SIG-M5 treated with dmso at 0.1 percent for 504 hours (cell line): ENCODE results near the gene RABEP2.
"Not testable (repeated sequence)": the region's sequence is repeated elsewhere in the genome, so short reads cannot be mapped to it uniquely, and the experiment has no call there.

Experiments used
- DNase-seq: peaks from one replicate; lab custom pipeline; 2025; ENCODE audit not compliant: unreplicated experiment; lab: John Stamatoyannopoulos, UW

The RABEP2 gene, protein sequence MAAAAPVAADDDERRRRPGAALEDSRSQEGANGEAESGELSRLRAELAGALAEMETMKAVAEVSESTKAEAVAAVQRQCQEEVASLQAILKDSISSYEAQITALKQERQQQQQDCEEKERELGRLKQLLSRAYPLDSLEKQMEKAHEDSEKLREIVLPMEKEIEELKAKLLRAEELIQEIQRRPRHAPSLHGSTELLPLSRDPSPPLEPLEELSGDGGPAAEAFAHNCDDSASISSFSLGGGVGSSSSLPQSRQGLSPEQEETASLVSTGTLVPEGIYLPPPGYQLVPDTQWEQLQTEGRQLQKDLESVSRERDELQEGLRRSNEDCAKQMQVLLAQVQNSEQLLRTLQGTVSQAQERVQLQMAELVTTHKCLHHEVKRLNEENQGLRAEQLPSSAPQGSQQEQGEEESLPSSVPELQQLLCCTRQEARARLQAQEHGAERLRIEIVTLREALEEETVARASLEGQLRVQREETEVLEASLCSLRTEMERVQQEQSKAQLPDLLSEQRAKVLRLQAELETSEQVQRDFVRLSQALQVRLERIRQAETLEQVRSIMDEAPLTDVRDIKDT

GRCh38 chr16:28924762-28925385 is at the start of gene RABEP2:
TSS of gene RABEP2 (minus strand) at chr16:28925238. CDS start at chr16:28925163, 75 bp downstream.
- peak; percentile 84 for DNase-seq

- DNase-seq: peak; percentile 91
Measured at GRCh38 chr16:28974437-28975157, 49.6 kb upstream of the RABEP2 start, which contains the start of gene SPNS1. TSS of gene SPNS1 (plus strand) at chr16:28974778. CDS start at chr16:28975152, 374 bp downstream.

DNA sequence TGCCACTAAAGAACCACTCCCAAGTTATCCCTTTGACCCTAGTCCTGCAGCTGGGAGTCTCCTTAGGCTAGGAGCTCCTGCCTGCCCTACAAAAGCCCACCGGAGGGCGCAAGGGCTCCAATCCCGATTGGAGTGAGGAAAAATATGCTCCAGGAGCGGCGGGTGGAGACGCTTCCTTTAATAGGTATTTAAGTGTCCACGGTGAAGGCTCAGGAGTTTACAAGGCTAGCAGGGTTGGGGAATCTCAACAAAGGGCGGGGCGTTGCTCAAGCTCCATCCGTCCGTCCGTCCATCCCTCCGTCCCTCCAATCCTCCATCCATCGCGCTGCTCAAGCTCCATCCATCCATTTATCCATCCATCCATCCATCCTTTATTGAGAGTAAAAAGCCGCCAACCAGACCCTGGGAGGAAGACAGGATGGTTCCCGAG is 49.0 kb upstream of the RABEP2 start:
- peak; percentile 35 for DNase-seq

- not testable (repeated sequence) for DNase-seq
Measured at GRCh38 chr16:28969696-28970095, 44.7 kb upstream of the RABEP2 start.

- no peak for DNase-seq
Measured at GRCh38 chr16:28967156-28967555, 42.1 kb upstream of the RABEP2 start.

GRCh38 chr16:28964496-28964895 is 39.5 kb upstream of the RABEP2 start:
- no peak for DNase-seq

GRCh38 chr16:28964072-28964471 is 39.0 kb upstream of the RABEP2 start:
- no peak for DNase-seq

- no peak for DNase-seq
Measured at GRCh38 chr16:28958836-28959235, 33.8 kb upstream of the RABEP2 start.

- DNase-seq: no peak
Measured at GRCh38 chr16:28958216-28958615, 33.2 kb upstream of the RABEP2 start.

DNA sequence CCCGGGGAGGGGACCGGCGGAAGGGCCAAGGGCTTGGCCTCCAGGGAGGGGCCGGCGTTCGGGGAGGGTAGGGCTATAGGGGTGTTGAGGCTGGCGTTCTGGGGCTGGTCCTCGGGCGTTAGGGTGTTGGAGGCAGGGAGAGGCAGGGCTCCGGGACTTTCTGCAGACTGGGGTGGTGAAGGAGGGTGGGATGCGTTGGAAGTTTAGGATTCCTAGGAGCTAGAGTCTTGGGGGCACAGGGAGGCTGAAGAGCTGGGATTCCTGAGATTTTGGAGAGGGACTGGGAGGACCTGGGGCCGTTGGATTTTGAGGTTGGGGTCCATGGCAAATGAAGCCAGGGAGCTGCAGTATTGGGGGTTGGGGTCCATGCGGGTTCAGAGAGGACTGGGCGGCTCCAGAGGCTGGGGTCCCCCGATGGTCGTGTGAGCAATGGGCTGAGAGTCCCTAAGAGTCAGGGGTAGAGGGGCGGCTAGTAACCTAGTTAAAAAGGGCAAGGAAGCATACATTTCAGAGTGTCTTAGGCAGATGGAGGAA is 26.4 kb upstream of the RABEP2 start:
- DNase-seq: no peak

- DNase-seq: peak; percentile 99
Measured at GRCh38 chr16:28950648-28951409, 25.8 kb upstream of the RABEP2 start, which contains the start of gene NFATC2IP. TSS of gene NFATC2IP (plus strand) at chr16:28950937. CDS start at chr16:28951012, 75 bp downstream.

DNA sequence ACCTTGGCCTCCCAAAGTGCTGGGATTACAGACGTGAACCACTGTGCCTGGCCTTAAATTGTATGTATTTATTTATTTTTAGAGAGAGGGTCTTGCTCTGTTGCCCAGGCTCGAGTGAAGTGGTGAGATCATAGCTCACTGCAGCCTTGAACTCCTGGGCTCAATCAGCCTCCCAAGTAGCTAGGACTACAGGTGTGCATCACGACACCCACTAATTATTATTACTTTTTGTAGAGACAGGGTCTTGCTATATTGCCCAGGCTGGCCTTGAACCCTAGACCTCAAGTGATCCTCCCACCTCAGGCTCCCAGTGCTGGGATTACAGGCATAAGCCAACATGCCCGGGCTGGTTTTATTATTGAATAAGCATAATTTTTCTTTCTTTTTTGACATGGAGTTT is 21.6 kb upstream of the RABEP2 start:
- no peak for DNase-seq

GRCh38 chr16:28943281-28943680 is 18.2 kb upstream of the RABEP2 start:
- no peak for DNase-seq

GRCh38 chr16:28939825-28940224 is 14.8 kb upstream of the RABEP2 start:
- DNase-seq: not testable (repeated sequence)

DNA sequence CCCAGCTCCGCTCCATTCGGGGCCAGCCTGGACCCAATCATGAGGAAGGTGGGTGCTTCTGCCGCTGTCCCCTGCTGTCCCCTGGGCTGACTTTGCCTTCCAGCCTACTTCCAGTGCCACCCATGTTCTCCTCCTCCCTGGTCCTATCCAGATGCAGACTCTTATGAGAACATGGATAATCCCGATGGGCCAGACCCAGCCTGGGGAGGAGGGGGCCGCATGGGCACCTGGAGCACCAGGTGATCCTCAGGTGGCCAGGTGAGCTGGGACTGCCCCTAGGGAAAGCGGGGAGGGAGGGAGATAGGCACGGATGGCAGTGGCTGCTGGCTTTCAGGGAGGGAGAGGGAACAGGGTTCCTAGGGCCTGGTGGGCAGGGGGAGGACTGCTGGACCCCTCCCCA is 13.7 kb upstream of the RABEP2 start:
- no peak for DNase-seq

GRCh38 chr16:28937222-28937876 is 12.3 kb upstream of the RABEP2 start:
- no peak for DNase-seq

- DNase-seq: no peak
Measured at GRCh38 chr16:28936784-28937155, 11.7 kb upstream of the RABEP2 start.

DNA sequence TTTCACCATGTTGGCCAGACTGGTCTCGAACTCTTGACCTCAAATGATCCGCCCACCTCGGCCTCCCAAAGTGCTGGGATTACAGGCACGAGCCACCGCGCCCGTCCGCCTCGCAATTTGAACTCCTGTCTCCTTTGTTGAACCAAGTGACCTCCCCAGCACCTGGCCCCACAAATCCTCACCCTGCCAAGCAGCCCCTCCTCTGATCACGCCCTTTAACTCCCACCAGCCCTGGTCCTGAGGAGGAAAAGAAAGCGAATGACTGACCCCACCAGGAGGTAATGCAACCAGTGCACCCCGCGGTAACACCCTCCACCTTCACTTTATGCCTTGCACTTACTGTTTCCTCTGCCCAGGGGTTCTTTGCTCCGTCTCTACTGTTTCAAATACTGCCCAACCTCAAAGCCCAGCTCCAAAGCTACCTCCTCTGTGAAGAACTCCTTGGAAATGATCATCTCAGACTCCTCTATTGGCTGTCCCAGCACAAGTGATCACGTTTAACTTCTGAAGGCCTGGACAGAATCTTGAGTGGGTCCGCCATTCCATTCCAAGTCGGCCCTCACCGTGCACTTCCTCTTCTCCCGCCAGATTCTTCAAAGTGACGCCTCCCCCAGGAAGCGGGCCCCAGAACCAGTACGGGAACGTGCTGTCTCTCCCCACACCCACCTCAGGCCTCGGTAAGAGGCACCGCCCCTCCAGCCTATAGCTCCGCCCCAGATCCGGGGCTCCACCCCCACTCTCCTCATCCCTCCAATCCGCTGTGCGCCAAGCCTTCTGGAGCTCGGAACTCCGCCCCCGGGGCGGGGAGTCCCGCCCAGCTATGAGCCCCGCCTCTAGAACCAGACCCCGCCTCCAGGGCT is 11.1 kb upstream of the RABEP2 start:
- DNase-seq: peak; percentile 91

- no peak for DNase-seq
Measured at GRCh38 chr16:28935346-28935745, 10.3 kb upstream of the RABEP2 start.
